H1 (cell line): ENCODE results near the gene RAD51B.

ENCODE experiments used
- ASH2L ChIP-seq: fragments of 200-600, 300-600 bp; sonication (generic); IDR thresholded peaks from one replicate; pipeline ENCODE4 v1.7.1; 2017; ENCODE audit warnings: low read length
- EZH2 ChIP-seq: fragments of 200-600 bp; sonication (generic); IDR thresholded peaks from 2 replicates; pipeline ENCODE4 v1.7.1; 2012; ENCODE audit warnings: low read depth, mild to moderate bottlenecking, moderate library complexity, low read length, inconsistent platforms; ENCODE audit not compliant: severe bottlenecking
- GTF2F1 ChIP-seq: IDR thresholded peaks from 2 replicates; pipeline ENCODE4 v1.6.1; 2012; ENCODE audit warnings: low read depth, low read length, improper control_type of control experiment, borderline replicate concordance
- HDAC6 ChIP-seq: IDR thresholded peaks from one replicate; pipeline ENCODE4 v1.7.1; 2012; ENCODE audit warnings: low read depth, mild to moderate bottlenecking, inconsistent platforms, low read length, moderate library complexity
- MAFK ChIP-seq: IDR thresholded peaks from 2 replicates; pipeline ENCODE4 v1.6.1; 2012; ENCODE audit warnings: low read depth, mild to moderate bottlenecking, improper control_type of control experiment, low read length
- POLR2AphosphoS5 ChIP-seq: IDR thresholded peaks from 2 replicates; pipeline ENCODE4 v1.6.1; 2011; ENCODE audit warnings: low read depth, low read length
- RAD21 ChIP-seq, 2 experiments: IDR thresholded peaks in 1 of 2; conservative IDR thresholded peaks in 1 of 2; 2 replicates each; pipeline ENCODE4 v1.6.1; 2011; ENCODE audit warnings: low read depth in 2 of 2, low read length in 2 of 2, improper control_type of control experiment in 1 of 2, inconsistent platforms in 1 of 2, mild to moderate bottlenecking in 1 of 2, moderate library complexity in 1 of 2
- RFX5 ChIP-seq: IDR thresholded peaks from 2 replicates; pipeline ENCODE4 v1.6.1; 2011; ENCODE audit warnings: low read depth, low read length, improper control_type of control experiment, borderline replicate concordance
- SAP30 ChIP-seq: fragments of 300-600 bp; sonication (generic); IDR thresholded peaks from 2 replicates; pipeline ENCODE4 v1.7.1; 2012; ENCODE audit warnings: low read length, moderate library complexity, mild to moderate bottlenecking, inconsistent platforms; ENCODE audit not compliant: insufficient read depth, insufficient replicate concordance
- TF ChIP-seq, protein P1 (sequence below), 3 experiments: IDR thresholded peaks; 1 replicate in 2 of 3; 2 replicates in 1 of 3; pipeline versions ENCODE4 v1.5.1 to v1.6.1; 2011; ENCODE audit warnings: low read length in 3 of 3, mild to moderate bottlenecking in 3 of 3, inconsistent platforms in 2 of 3, low read depth in 1 of 3, moderate library complexity in 1 of 3; ENCODE audit not compliant: insufficient read depth in 1 of 3; ENCODE audit errors: control extremely low read depth in 1 of 3
- TF ChIP-seq, protein P2 (sequence below): IDR thresholded peaks from 2 replicates; pipeline ENCODE4 v1.6.1; 2012; ENCODE audit warnings: inconsistent platforms

DNA sequence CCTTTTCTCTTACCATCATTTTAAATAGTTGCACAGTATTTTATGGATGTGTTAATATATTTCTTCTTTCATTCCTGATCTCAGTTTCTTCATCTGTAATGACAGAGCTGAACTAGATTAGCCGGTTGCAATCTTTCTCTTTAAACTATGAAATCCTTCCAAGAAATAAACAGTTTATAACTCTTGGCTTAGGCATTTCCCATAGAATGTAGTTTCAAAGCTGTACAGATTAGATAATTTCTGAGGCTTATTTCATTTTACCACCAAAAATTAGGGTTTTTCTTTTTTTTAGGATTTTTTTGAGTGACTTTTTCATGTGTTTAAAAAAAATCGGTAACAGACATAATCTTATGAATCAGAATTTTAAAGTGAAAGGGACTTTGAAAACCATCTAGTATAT lies 144.0 kb downstream of the RAD51B start:
- TF ChIP-seq, protein P1, sequence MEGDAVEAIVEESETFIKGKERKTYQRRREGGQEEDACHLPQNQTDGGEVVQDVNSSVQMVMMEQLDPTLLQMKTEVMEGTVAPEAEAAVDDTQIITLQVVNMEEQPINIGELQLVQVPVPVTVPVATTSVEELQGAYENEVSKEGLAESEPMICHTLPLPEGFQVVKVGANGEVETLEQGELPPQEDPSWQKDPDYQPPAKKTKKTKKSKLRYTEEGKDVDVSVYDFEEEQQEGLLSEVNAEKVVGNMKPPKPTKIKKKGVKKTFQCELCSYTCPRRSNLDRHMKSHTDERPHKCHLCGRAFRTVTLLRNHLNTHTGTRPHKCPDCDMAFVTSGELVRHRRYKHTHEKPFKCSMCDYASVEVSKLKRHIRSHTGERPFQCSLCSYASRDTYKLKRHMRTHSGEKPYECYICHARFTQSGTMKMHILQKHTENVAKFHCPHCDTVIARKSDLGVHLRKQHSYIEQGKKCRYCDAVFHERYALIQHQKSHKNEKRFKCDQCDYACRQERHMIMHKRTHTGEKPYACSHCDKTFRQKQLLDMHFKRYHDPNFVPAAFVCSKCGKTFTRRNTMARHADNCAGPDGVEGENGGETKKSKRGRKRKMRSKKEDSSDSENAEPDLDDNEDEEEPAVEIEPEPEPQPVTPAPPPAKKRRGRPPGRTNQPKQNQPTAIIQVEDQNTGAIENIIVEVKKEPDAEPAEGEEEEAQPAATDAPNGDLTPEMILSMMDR (IDR thresholded peaks at IDR 0.05; ENCODE audit: control extremely low read depth in 1 of 3, insufficient read depth in 1 of 3, low read depth in 1 of 3, low read length in 3 of 3) = no peak
- no peak for TF ChIP-seq EZH2
- no peak for TF ChIP-seq RAD21 (IDR thresholded peaks at IDR 0.05 in 1 of 2, conservative IDR thresholded peaks at IDR 0.05 in 1 of 2; ENCODE audit: low read depth in 2 of 2, low read length in 2 of 2)
- TF ChIP-seq GTF2F1 = no peak
- TF ChIP-seq MAFK = no peak
- TF ChIP-seq, protein P2, sequence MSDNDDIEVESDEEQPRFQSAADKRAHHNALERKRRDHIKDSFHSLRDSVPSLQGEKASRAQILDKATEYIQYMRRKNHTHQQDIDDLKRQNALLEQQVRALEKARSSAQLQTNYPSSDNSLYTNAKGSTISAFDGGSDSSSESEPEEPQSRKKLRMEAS = no peak
- no peak for TF ChIP-seq POLR2AphosphoS5
- no peak for TF ChIP-seq HDAC6
- no peak for TF ChIP-seq ASH2L
- no peak for TF ChIP-seq SAP30
- no peak for TF ChIP-seq RFX5
